RWPE2 (cell line): ENCODE data around the gene CHST11.
"Not testable (repeated sequence)": the region's sequence is repeated elsewhere in the genome, so short reads cannot be mapped to it uniquely, and the experiment has no call there.

Source experiments
- ATAC-seq: fragments of 200-7000 bp; cut with Tn5 transposase; 3 replicates; pipeline ENCODE4 v1.9.1; 2021; ENCODE audit warnings: low read depth
- DNase-seq: peaks from one replicate; pipeline ENCODE4 v3.0.0-alpha.2; 2020; ENCODE audit warnings: low spot score
- H3K27ac ChIP-seq: fragments of 450-650 bp; 2 replicates; pipeline ENCODE4 v1.5.1; 2017; ENCODE audit warnings: mild to moderate bottlenecking; ENCODE audit not compliant: poor library complexity, severe bottlenecking
- H3K27me3 ChIP-seq: fragments of 250-450 bp; sonication (Bioruptor Pico); 2 replicates; pipeline ENCODE4 v1.5.1; 2021; ENCODE audit warnings: mild to moderate bottlenecking, moderate library complexity; ENCODE audit not compliant: insufficient read depth, poor library complexity, severe bottlenecking
- H3K36me3 ChIP-seq: fragments of 250-450 bp; sonication (Bioruptor Pico); 2 replicates; pipeline ENCODE4 v1.5.1; 2020; ENCODE audit warnings: low read depth, mild to moderate bottlenecking, moderate library complexity
- H3K4me1 ChIP-seq: fragments of 250-450 bp; sonication (Bioruptor Pico); 2 replicates; pipeline ENCODE4 v1.5.1; 2021; ENCODE audit warnings: mild to moderate bottlenecking, moderate library complexity; ENCODE audit not compliant: insufficient read depth, poor library complexity, severe bottlenecking
- H3K4me3 ChIP-seq: fragments of 250-450 bp; sonication (Bioruptor Pico); 2 replicates; pipeline ENCODE4 v1.5.1; 2021; ENCODE audit warnings: mild to moderate bottlenecking, moderate library complexity; ENCODE audit not compliant: severe bottlenecking
- H3K9me3 ChIP-seq: fragments of 250-450 bp; sonication (Bioruptor Pico); 2 replicates; pipeline ENCODE4 v1.5.1; 2021; ENCODE audit warnings: mild to moderate bottlenecking, moderate library complexity; ENCODE audit not compliant: severe bottlenecking
- CTCF ChIP-seq: fragments of 450-650 bp; IDR thresholded peaks from one replicate; pipeline ENCODE4 v1.5.1; 2017; ENCODE audit warnings: mild to moderate bottlenecking, moderate library complexity; ENCODE audit not compliant: poor library complexity, severe bottlenecking

Gene CHST11

DNA sequence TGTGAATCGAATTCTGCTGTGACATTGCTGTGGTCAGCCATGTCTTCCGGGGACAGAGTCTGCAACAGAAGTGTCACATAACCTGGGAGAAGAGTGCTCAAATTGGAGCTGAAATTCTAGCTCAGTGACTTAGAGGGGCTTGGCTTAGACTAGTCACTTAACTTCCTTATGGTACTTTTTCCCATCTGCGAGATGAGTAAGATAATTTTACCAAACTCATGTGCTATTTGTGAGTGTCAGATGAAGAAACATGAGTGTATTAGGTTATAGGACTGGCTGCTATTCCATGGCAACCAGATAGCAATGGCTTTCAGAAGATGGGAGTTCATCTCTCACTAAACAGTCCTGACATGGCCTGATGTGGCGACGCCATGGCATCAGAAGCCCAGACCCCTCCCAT, 104.1 kb downstream of the CHST11 start:
- H3K9me3 ChIP-seq: no peaks in the 10 kb centered on the region
- H3K4me3 ChIP-seq: no peak overlapping the region
- H3K27ac ChIP-seq: no peak overlapping the region
- no peaks in the 10 kb centered on the region for H3K27me3 ChIP-seq
- H3K4me1 ChIP-seq: no peaks in the 10 kb centered on the region
- TF ChIP-seq CTCF: no peak
- no peaks in the 10 kb centered on the region for H3K36me3 ChIP-seq
- DNase-seq (no peak), ATAC-seq (no peak)

DNA sequence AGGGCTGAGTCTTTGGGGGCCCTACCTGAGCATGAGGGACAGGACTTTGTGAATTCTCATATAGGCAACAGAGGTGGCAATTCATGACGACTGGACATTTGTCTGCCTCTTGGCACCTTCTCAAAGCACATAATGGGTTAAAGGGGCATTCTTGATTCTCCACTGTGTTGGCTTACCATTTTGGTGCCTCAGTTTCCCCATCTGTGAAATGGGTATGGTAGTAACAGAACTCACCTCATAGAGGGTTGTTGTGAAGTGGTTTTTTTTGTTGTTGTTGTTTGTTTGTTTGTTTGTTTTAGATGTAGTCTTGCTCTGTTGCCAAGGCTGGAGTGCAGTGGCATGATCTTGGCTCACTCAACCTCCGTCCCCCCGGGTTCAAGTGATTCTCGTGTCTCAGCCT, 106.0 kb downstream of the CHST11 start:
- Histone ChIP-seq H3K27me3 (no peaks in the 10 kb centered on the region), H3K27ac (no peak overlapping the region), H3K36me3 (no peaks in the 10 kb centered on the region), H3K9me3 (no peaks in the 10 kb centered on the region), H3K4me1 (no peaks in the 10 kb centered on the region), H3K4me3 (no peak overlapping the region)
- no peak for TF ChIP-seq CTCF
- no peak for DNase-seq
- ATAC-seq: no peak

GRCh38 chr12:104564662-104565061, 107.9 kb downstream of the CHST11 start:
- not testable (repeated sequence) for DNase-seq, H3K27ac ChIP-seq, ATAC-seq, H3K4me3 ChIP-seq, H3K4me1 ChIP-seq, H3K27me3 ChIP-seq, H3K36me3 ChIP-seq, H3K9me3 ChIP-seq

- H3K27ac ChIP-seq: no peak overlapping the region
- H3K9me3 ChIP-seq: no peaks in the 10 kb centered on the region
- no peaks in the 10 kb centered on the region for H3K27me3 ChIP-seq
- TF ChIP-seq CTCF: no peak
- H3K4me1 ChIP-seq: no peaks in the 10 kb centered on the region
- DNase-seq (no peak), ATAC-seq (no peak)
- H3K36me3 ChIP-seq: no peaks in the 10 kb centered on the region
- H3K4me3 ChIP-seq: no peak overlapping the region
These were observed 109.0 kb downstream of the CHST11 start for GRCh38 chr12:104565606-104566243.

DNA sequence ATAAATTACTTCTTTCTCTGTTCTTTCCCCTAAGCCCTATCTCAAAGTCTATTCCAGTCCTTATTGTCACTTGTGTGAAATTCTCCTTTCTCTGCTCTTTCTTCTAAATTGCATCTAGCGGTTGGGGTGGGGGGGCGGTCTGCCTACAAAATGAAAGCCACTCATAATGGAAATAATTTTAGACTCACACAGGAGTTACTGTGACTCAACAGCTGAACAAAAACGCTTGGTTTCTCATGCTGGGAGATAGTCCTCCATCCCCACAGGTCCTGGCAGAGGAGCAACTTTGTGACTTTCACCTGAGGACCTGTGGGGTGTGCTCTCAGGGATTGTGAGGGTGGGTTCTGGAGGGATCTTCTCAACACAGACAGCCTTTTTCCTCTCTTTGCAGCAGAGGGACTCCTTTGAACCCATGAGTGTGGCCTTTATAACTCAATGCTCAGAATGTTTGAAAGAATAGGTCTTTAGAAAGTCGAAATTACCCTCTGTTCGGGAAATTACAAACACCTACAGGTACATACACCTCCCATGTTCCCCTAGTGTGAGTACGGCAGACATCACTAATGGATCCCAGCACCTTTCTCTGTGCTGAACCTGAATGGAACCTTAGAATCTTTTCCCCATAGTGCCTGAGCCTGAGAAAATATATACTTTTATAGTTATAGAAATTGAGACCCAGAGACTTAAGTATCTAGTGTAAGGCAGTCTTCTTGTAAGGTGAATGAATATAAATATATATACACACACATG, 109.7 kb downstream of the CHST11 start:
- Histone ChIP-seq H3K9me3 (no peaks in the 10 kb centered on the region), H3K4me3 (no peak overlapping the region), H3K4me1 (no peaks in the 10 kb centered on the region), H3K27me3 (no peaks in the 10 kb centered on the region), H3K36me3 (no peaks in the 10 kb centered on the region), H3K27ac (no peak overlapping the region)
- no peak for DNase-seq
- no peak for TF ChIP-seq CTCF
- no peak for ATAC-seq
